HepG2 (cell line): ENCODE data around the gene MKRN1. TPM values are rescaled to one million over a fixed set of nuclear protein-coding genes. Genes with fewer than 3 reads are reported as not detected.

Experiments used
- CSRNP1 ChIP-seq: sonication (generic); formaldehyde crosslinking; IDR thresholded peaks from 2 replicates; pipeline ENCODE4 v1.8.1; 2023; ENCODE audit warnings: mild to moderate bottlenecking, missing genetic modification reagents
- CSRNP2 ChIP-seq: sonication (generic); formaldehyde crosslinking; conservative IDR thresholded peaks from 2 replicates; pipeline ENCODE4 v1.8.0; 2022; ENCODE audit warnings: low read depth, missing genetic modification reagents
- HNF4G ChIP-seq, 2 experiments: sonication (generic) in 1 of 2; formaldehyde crosslinking in 1 of 2; IDR thresholded peaks; 2 replicates each; pipeline versions ENCODE4 v1.4.0 to v1.6.1; 2011 to 2020; ENCODE audit warnings: borderline replicate concordance in 2 of 2, low read depth in 2 of 2, mild to moderate bottlenecking in 2 of 2, low read length in 1 of 2, missing genetic modification reagents in 1 of 2, moderate library complexity in 1 of 2
- HOXA5 ChIP-seq: sonication (generic); formaldehyde crosslinking; IDR thresholded peaks from 2 replicates; pipeline ENCODE4 v1.4.0; 2020; ENCODE audit warnings: missing genetic modification reagents
- HOXA7 ChIP-seq: sonication (generic); formaldehyde crosslinking; IDR thresholded peaks from 2 replicates; pipeline ENCODE4 v1.8.1; 2022; ENCODE audit warnings: mild to moderate bottlenecking, missing genetic modification reagents, moderate library complexity
- IRF1 ChIP-seq: sonication (generic); formaldehyde crosslinking; IDR thresholded peaks from 2 replicates; pipeline ENCODE4 v1.4.0; 2020; ENCODE audit warnings: low read depth, mild to moderate bottlenecking, missing genetic modification reagents
- MAF1 ChIP-seq: sonication (generic); formaldehyde crosslinking; IDR thresholded peaks from 2 replicates; pipeline ENCODE4 v1.5.0; 2020; ENCODE audit warnings: missing genetic modification reagents, borderline replicate concordance
- MNT ChIP-seq: fragments of 450-650 bp; IDR thresholded peaks from 2 replicates; pipeline ENCODE4 v1.6.1; 2016
- NBN ChIP-seq: fragments of 450-650 bp; conservative IDR thresholded peaks from 2 replicates; pipeline ENCODE4 v1.6.1; 2017
- NCOA1 ChIP-seq: sonication (generic); formaldehyde crosslinking; IDR thresholded peaks from 2 replicates; pipeline ENCODE4 v1.9.0; 2021; ENCODE audit warnings: missing genetic modification reagents
- PCBP1 ChIP-seq: fragments of 200-400 bp; formaldehyde crosslinking; IDR thresholded peaks from 2 replicates; pipeline ENCODE4 v1.6.1; 2017; ENCODE audit warnings: mild to moderate bottlenecking, low read depth, low read length, borderline replicate concordance
- PRPF4 ChIP-seq: fragments of 200-400 bp; formaldehyde crosslinking; IDR thresholded peaks from 2 replicates; pipeline ENCODE4 v1.6.1; 2016; ENCODE audit warnings: low read length, low read depth; ENCODE audit not compliant: poor library complexity, severe bottlenecking
- SSRP1 ChIP-seq: IDR thresholded peaks from 2 replicates; pipeline ENCODE4 v1.6.1; 2016; ENCODE audit warnings: control low read depth
- TBX3 ChIP-seq: fragments of 450-650 bp; IDR thresholded peaks from 2 replicates; pipeline ENCODE4 v1.6.1; 2017; ENCODE audit warnings: antibody characterized with exemption, mild to moderate bottlenecking, inconsistent platforms, borderline replicate concordance
- THAP8 ChIP-seq: sonication (generic); formaldehyde crosslinking; IDR thresholded peaks from 2 replicates; pipeline ENCODE4 v1.5.1; 2020; ENCODE audit warnings: missing genetic modification reagents, mild to moderate bottlenecking, borderline replicate concordance
- TIGD3 ChIP-seq: sonication (generic); formaldehyde crosslinking; IDR thresholded peaks from 2 replicates; pipeline ENCODE4 v1.5.1; 2020; ENCODE audit warnings: mild to moderate bottlenecking, missing genetic modification reagents, borderline replicate concordance
- ZKSCAN1 ChIP-seq: fragments of 150-350 bp; IDR thresholded peaks from 2 replicates; pipeline ENCODE4 v1.6.1; 2014; ENCODE audit warnings: low read length
- ZNF333 ChIP-seq: sonication (generic); formaldehyde crosslinking; IDR thresholded peaks from 2 replicates; pipeline ENCODE4 v1.4.0; 2020; ENCODE audit warnings: mild to moderate bottlenecking, missing genetic modification reagents, borderline replicate concordance
- ZNF383 ChIP-seq: sonication (generic); formaldehyde crosslinking; IDR thresholded peaks from 2 replicates; pipeline ENCODE4 v1.4.0; 2020; ENCODE audit warnings: missing genetic modification reagents, mild to moderate bottlenecking, borderline replicate concordance
- ZNF704 ChIP-seq: sonication (generic); formaldehyde crosslinking; IDR thresholded peaks from 2 replicates; pipeline ENCODE4 v1.8.1; 2023; ENCODE audit warnings: mild to moderate bottlenecking, inconsistent platforms, moderate library complexity, missing genetic modification reagents, borderline replicate concordance
- ZNF75D ChIP-seq: sonication (generic); formaldehyde crosslinking; IDR thresholded peaks from 2 replicates; pipeline ENCODE4 v1.8.1; 2023; ENCODE audit warnings: missing genetic modification reagents, mild to moderate bottlenecking, borderline replicate concordance
- polyA plus RNA-seq, 8 experiments: library from polyadenylated mRNA; depleted of rRNA in 3 of 8; stranded (reverse) in 7 of 8; unstranded in 1 of 8; fragments of >200 nt; fragmentation: Illumina TruSeq in 4 of 8; extraction: Trizol in 4 of 8; gene quantifications; 2 replicates each; pipeline versions ENCODE4 v1.2.1 to v1.2.3, GENCODE V29; 2011 to 2016; ENCODE audit warnings: low read depth in 4 of 8, missing spikeins in 1 of 8, mixed read lengths in 1 of 8; ENCODE audit not compliant: insufficient read depth in 1 of 8
- total RNA-seq, 5 experiments: library from RNA; depleted of rRNA; stranded (reverse); fragments of >200 nt; fragmentation: Illumina TruSeq; extraction: Trizol; gene quantifications; 2 replicates each; pipeline ENCODE4 v1.2.3, GENCODE V29; 2016; ENCODE audit warnings: low read depth in 1 of 5

Gene MKRN1
- total and polyA plus RNA-seq, 2 of the 13 experiments (the other 11 are each of a cell fraction or from before 2014, with no cell fraction given): 28.5 to 32.8 TPM

GRCh38 chr7:140479739-140480084, 407 bp upstream of the MKRN1 start (continued):
- no peak for TF ChIP-seq ZKSCAN1
- no peak for TF ChIP-seq HOXA5 (CRISPR knock-in tag)
- no peak for TF ChIP-seq MAF1 (CRISPR knock-in tag)
- no peak for TF ChIP-seq HNF4G (IDR thresholded peaks at IDR 0.05; ENCODE audit: borderline replicate concordance, low read depth, low read length)
- TF ChIP-seq HNF4G (CRISPR knock-in tag; IDR thresholded peaks at IDR 0.05; ENCODE audit: borderline replicate concordance, low read depth): no peak
- no peak for TF ChIP-seq NBN
- no peak for TF ChIP-seq ZNF704 (CRISPR knock-in tag)
- no peak for TF ChIP-seq ZNF333
- TF ChIP-seq PCBP1: no peak
- no peak for TF ChIP-seq TBX3
- TF ChIP-seq ZNF383: no peak
- 0 out of 2 replicates have a peak, but pooled peaks have one; percentile 28 for TF ChIP-seq ZNF75D (CRISPR knock-in tag)
- no peak for TF ChIP-seq CSRNP1 (CRISPR knock-in tag)
- no peak for TF ChIP-seq MNT
- TF ChIP-seq HOXA7 (CRISPR knock-in tag): no peak
- TF ChIP-seq NCOA1 (CRISPR knock-in tag): no peak
- TF ChIP-seq SSRP1: no peak
- no peak for TF ChIP-seq IRF1
- no peak for TF ChIP-seq CSRNP2
- TF ChIP-seq THAP8 (CRISPR knock-in tag): peak; percentile 11; the same call in 1 of the 2 replicates
- TF ChIP-seq TIGD3 (CRISPR knock-in tag): no peak
- no peak for TF ChIP-seq PRPF4
